ENCODE results near the gene GMPR.
"Not testable (repeated sequence)": the region's sequence is repeated elsewhere in the genome, so short reads cannot be mapped to it uniquely, and the experiment has no call there.

The GMPR gene

DNA sequence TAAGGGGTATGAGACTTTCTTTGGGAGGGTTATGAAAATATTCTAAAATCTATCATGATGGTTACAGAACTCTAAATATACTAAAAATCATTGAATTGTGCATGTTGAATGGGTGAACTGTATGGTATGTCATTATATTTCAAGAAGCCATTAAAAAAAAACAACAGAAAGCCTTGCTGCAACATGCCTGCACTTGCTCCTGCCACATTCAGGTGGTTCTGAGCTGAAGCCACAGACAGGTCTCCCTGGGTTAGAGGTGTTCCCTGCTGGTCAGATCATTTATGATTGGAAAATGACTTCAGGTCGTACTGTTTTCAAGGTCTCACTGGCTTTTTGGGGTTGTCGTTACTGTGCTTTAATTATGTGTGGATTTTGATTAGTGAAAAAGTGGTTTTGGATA lies 13.3 kb downstream of the GMPR start:
- no peak for DNase-seq

GRCh38 chr6:16252686-16253299 lies 14.4 kb downstream of the GMPR start:
- no peak for DNase-seq

DNA sequence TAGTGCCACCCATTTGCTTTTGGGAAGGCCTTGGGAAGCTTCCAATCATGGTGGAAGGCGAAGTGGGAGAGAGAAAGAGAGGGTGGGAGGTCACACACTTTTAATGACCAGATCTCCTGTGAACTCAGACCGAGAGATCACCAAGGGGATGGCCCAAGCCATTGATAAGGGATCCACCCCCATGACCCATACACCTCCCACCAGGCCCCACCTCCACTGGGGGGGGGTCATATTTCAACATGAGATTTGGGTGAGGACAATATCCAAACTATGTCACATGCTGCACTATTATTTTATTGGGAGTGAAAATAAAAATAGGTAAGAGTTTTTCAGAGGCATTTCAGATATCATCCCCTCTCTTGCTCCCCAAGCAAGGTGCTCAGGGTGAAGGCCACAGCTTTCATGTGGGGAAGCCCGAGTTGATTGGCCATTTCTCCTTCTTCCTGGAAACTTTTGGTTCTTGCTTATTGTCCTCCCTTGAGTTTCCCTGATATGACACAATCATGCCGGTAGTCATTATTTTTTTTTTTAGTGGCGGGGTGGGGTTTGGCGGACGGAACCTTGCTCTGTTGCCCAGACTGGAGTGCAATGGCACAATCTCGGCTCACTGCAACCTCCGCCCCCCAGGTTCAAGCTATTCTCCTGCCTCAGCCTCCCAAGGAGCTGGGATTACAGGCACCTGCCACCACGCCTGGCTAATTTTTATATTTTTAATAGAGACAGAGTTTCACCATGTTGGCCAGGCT lies 15.2 kb downstream of the GMPR start:
- no peak for DNase-seq

DNA sequence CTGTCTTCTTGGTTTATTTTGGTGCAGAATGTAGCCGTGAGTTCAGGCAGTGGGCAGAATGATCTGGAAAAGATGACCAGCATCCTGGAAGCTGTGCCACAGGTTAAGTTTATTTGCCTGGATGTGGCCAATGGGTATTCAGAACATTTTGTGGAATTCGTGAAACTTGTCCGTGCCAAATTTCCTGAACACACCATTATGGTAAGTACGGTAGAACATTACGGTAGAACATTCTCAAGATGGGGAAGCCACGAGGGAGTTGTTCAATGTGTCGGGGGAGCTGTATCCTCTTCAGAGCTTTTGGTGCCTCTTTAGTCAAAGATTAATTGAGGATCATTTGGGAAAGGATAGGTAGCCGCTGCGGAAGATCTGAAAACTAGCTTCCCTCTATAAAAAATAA lies 16.1 kb downstream of the GMPR start:
- DNase-seq: no peak

- no peak for DNase-seq
These were observed 18.4 kb downstream of the GMPR start for GRCh38 chr6:16256781-16257180.

DNA sequence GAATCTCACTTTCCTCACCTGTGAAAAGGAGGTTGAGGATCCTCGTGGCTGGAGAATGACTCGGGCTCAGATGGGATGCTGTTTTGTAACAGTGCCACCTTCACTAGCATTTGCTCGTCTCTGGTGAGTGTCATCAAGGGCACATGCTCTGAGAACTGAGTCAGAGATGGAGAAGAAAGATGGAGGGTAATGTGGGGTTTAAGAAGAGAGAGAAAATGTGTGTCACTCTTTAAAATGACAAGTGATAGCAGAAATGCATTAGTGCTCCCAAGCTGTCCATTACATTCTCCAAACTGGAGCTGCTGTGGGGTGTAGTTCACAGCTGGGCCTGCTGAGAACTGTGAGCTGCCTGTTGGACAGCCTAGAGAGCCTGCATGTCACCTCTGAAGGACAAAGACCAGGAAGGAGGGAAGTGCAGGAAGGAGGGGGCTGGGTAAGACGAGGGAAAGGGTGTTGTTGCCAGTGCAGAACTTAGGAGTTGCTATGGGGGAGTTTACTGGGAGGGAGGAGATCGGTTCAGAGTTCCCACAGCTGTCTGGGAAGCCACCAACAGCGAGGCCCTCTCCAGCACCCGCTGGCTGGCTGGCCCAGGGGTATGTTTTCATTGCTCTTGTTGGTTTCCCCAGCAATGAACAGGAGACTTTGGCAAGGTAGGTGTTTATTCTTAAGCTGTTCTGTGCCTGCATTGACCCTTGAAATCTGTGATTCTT lies 19.8 kb downstream of the GMPR start:
- no peak for DNase-seq

GRCh38 chr6:16258709-16259075 lies 20.3 kb downstream of the GMPR start:
- DNase-seq: no peak

GRCh38 chr6:16259604-16260003 lies 21.2 kb downstream of the GMPR start:
- not testable (repeated sequence) for DNase-seq

DNA sequence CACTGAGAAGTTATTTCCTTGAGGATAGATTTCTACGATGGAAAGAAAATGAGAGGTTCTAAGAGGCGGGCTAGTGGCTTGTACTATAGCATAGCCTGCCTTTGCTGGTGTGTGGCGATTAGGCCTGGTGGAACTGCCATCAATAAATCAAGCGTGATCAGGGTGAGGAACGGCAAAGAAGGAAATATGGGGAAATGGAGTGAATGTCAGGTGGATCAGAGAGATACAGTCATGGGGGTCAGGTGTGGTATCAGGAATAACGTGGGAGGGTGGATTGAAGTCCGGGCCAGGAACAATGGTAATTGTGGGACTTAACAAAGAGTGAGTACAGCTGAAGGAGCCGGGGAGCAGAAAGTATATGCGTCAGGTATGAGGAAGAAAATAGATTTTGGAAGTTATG lies 22.2 kb downstream of the GMPR start:
- DNase-seq: not testable (repeated sequence)

DNA sequence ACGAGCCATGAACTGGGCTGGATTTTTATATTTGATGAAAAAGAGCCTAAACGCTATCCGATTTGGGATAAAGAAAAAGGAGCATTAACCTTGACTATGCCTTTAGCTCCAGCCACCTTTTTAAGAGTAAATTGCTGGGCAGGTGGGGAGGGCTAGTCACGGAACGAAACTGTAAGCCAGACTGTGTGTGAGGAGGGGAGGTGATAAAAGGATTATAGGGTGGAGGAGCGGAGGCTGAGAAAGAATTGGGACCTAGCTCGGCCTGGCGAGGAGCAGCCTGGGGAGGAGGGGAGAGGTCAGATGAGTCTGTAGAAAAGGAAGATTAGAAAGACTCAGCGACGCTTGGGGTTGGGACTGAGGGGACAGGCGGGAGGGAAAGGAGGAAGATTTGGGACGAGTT lies 24.4 kb downstream of the GMPR start:
- DNase-seq: not testable (repeated sequence)

DNA sequence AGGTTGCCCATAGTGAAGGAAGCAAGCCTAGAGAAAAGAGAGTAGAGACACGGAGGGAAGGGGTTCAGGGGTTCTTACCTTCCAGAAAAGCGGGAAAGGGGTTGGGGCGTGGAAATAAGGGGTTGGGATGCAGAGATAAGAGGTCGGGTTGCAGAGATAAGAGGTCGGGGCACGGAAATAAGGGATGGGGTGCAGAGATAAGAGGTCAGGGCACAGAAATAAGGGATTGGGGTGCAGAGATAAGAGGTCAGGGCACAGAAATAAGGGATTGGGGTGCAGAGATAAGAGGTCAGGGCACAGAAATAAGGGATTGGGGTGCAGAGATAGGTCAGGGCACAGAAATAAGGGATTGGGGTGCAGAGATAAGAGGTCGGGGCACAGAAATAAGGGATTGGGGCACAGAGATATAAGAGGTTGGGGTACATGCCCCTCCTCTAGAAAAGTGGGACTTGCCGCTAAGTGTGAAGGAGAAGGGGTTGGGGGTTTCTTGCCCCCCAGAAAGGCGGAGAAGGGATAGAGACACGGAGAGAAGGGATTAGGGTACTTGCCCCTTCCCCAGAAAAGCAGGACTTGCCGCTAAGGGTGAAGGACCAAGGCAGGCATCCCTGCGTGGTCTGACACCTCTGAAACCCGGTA lies 25.2 kb downstream of the GMPR start:
- DNase-seq: not testable (repeated sequence)

- no peak for DNase-seq
These were observed 26.4 kb downstream of the GMPR start for GRCh38 chr6:16264785-16265184.

GRCh38 chr6:16265351-16266341 lies 27.3 kb downstream of the GMPR start:
- DNase-seq: no peak

- no peak for DNase-seq
These were observed 29.3 kb downstream of the GMPR start for GRCh38 chr6:16267428-16268263.

GRCh38 chr6:16269442-16270070 lies 31.2 kb downstream of the GMPR start:
- DNase-seq: not testable (repeated sequence)

GRCh38 chr6:16270178-16270794 lies 31.9 kb downstream of the GMPR start:
- DNase-seq: no peak

- DNase-seq: no peak
These were observed 33.0 kb downstream of the GMPR start for GRCh38 chr6:16271428-16271827.

- no peak for DNase-seq
These were observed 33.8 kb downstream of the GMPR start for GRCh38 chr6:16272201-16272600.

GRCh38 chr6:16273256-16273655 lies 34.9 kb downstream of the GMPR start:
- no peak for DNase-seq

DNA sequence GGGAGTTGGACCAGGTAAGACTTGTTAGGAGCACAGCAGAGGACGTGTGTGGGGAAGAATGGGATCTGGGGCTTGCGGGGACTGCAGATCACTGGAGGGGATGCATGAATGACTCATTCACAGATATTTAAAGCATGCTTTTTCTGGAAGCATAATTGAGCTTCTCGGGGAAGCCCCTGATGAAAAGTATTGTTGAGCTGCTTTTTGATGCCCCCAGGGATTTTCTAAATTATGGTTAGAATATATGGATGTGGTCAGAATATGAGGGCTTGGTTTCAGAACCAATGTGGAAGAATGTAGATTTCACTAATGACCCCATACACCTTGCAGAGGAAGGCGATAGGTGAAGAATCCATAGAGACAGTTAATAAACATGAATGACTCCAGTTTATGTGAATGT lies 36.1 kb downstream of the GMPR start:
- no peak for DNase-seq

Measured in NCI-H187 (cell line).